Dermis blood vessel endothelial cell (primary cell): ENCODE results near the gene LRRC75A. TPM values are rescaled to one million over a fixed set of nuclear protein-coding genes. Genes with fewer than 3 reads are reported as not detected.

Experiments used
- DNase-seq: peaks from one replicate; pipeline ENCODE4 v3.0.0; 2010
- total RNA-seq: library from RNA; depleted of rRNA; stranded (reverse); fragments of >200 nt; gene quantifications from 2 replicates; pipeline ENCODE4 v1.2.3, GENCODE V29; 2014

Gene LRRC75A
- total RNA-seq, 1 donor from 2014 or later: 2.6 TPM

- no peak for DNase-seq
Observed at GRCh38 chr17:16493531-16494046, 1.6 kb upstream of the LRRC75A start.

GRCh38 chr17:16492613-16493530 is 879 bp upstream of the LRRC75A start:
- no peak for DNase-seq

GRCh38 chr17:16491131-16491702 is 776 bp downstream of the LRRC75A start:
- DNase-seq: no peak

DNA sequence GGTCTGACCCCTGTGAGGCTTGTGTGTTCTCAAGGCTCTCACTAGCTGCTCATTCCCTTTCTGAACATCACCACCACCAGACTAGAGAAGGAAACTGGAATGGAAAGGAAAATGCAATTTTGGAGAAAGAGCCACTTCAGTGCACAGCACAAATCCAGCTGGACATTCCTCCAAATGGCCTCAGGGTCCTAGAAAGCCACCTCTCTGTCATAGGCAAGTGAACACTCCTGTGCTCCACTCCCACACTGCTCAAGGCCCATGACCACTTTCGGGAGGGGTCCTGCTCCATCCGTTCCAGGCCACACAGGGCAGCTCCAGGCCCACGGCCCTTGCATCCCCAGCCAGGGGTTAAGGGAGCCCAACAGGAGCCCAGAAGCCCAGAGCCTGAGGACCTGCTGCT is 2.6 kb downstream of the LRRC75A start:
- no peak for DNase-seq

GRCh38 chr17:16488968-16489337 is 3.0 kb downstream of the LRRC75A start:
- no peak for DNase-seq

DNA sequence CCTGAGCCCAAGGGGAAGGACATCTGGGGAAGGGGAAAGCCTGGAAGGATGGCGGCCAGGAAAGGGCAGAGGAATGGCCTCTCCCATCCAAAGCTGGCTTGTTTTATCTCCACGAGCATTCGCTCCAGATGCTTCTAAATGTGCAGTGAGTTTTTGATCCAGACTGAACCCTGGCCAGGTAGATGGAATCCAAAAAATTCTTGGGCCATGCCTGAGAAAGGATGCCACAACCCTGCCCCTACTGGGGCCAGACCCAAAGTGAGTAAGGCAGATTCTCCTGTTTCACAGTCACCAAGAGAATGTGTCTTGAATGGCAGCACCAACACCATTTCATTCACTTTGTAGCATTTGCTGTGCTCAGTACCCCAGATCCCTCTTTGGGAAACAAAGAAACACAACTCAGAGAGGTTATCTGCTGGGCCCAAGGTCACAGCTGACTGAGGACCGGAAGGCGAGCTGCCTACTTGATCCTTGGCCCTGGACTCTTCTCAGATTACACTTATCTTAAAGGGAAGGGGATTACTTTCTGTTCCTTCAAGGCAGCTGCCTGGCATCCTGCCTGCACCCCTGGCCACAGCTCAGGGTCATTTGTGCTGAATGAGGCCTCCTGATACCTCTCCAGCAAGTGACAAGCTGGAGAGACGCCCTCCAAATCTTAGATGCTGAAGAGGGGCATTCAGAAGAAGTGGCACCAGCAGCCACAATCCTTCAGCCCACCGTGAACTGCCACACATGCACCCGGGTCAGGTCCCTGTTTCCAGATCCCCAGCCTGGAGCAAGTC is 3.6 kb downstream of the LRRC75A start:
- DNase-seq: no peak

DNA sequence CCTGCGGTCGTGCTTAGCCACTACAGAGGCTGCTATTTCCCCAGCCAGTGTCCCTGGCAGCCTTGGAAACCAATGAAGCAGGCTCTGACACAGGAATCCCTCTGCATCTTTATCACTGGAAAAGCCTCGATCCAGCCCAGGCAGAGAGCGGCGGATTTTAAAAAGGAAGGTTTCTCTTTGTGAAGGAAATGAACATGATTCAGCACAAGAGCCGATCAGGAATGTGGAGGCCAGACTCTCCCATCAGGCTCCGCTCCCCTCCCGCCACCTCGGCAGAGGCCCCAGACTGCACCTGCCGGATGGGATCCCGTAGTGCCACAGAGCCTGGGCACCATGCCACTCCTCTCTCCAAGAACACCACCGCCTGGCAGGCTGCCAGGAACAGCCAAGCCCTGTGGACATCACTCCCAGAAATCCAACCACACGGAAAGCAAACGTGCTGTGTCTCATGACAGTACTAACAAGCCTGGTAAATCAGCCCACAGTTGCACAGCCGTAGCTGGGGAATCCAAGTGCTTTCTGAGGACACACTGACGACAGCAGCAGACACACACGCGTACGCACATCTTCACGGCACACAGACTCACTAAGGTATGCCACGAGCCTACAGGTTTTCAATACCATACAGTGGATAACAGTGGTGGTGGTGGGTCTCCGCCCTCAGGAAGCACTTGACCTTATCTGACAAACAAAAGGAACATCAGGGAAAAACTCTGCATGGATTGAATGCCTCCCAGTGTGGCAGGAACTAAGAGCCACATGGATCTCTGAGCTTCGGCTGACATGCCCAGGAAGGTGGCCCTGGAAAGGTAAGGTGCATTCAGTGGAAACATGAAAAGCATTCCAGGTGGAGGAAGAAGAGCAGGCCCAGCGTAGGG is 5.4 kb downstream of the LRRC75A start:
- peak; percentile 80 for DNase-seq

DNA sequence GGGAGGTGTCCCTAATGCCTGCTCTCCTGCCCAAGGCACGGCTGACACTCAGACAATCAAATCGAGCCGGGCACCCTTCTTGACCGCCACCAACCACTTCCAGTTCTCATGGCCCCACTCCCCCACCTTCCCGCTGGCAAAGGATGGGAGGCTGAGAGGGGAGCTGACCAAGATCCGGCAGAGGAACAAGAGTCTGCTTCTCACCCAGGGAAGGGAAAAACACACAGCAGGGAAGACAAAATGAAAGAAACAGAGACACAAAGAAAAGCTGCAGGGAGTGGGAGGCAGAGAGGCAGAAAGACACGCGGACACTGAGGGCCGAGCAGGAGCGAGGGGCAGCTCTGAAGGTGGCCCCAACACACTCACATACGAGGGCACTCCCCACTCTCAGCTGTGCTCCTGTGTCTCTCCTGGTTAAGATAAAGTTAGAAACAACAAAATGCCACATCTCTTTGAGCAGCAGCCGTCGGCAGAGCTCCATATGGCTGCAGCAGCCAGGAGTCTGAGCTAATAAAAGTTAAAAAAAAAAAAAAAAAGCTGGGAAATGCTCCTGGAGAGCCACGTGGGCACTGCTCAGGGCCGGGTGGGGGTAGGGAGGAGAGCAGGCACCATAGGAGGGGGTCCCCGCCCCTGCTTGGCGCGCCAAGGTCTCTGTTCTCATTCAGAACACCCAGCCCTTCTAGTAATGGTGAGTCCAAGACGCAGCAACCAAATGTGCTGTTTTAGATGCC is 7.4 kb downstream of the LRRC75A start:
- no peak for DNase-seq

GRCh38 chr17:16483021-16483645 is 8.9 kb downstream of the LRRC75A start:
- no peak for DNase-seq

DNA sequence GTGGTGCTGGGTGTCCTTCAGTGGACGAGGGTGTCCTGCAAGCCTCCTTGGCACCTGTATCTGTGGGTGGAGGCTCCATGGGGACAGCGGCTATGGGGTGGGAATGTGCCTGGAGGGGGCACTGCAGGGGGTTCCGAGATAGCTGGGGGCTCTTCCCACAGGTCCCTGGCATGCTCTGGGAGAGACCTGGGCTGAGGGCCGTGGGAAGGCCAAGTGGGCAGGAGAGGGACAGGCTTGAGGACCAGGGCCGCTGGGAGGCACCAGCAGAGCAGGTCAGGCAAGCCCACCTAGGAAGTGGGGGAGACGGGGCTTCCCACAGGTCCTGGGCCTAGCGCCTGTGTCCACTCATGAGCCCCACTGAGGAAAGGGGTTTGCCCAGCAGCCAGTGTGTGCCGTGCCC is 9.7 kb downstream of the LRRC75A start:
- DNase-seq: no peak

- no peak for DNase-seq
Observed at GRCh38 chr17:16480995-16481394, 11.0 kb downstream of the LRRC75A start.

DNA sequence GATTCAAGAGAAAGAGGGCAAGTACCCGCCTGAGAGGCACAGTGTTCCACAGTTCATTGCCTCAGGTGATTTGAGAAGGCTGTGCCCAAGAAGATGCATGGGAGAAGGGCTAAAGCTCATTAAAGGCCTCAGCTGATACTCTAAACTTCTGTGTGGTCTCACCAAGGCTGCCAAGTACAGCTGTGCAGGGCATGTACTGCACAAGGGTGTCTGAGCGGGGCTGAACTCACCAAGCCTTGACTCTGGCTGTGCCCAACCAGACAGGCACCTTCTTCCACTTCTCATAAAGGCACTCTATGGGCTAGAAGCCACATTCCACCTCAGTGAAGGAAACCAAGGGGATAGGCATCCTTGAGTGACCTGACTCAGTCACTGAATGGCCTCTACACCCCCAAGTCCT is 12.7 kb downstream of the LRRC75A start:
- no peak for DNase-seq

DNA sequence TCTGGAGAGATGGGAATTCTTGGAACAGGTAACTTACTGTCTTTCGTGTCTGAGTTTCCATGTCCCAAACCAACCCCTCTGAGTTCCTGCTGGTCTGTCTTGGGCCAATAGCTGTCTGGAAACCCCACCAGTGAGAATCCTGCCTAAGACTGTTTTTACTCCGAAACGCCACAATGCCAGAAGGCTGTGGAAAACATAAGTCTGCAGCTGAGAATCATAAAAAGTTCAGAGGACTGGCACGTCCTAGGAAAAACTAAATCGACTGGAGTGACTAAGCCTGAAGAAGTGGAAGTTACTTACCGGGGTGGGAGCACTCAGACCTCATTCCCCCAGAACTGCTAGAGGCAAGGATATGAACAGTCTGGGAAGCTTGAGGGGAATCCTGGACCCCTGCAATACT is 13.3 kb downstream of the LRRC75A start:
- DNase-seq: no peak

GRCh38 chr17:16477666-16478065 is 14.3 kb downstream of the LRRC75A start:
- no peak for DNase-seq

DNA sequence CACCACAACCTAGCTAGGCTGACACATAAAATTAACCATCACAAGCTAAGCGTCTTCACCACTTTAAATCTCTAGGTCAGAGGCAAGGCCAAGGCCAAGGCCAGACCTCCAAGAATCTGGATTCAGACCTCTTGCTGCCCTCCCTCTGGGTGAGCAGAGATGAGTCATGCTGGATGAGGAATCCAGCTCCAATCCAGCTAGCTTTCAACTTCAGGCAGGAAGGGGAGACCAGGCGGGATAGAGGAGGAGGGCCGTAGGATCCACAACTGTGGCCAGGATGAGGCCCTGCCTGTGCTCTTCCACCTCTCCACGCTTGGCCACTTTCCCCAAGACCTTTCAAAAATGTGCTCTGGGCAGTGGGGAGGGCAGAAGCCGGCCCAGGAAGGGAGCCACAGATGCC is 14.7 kb downstream of the LRRC75A start:
- DNase-seq: peak; percentile 81

GRCh38 chr17:16475179-16475704 is 16.8 kb downstream of the LRRC75A start:
- no peak for DNase-seq

DNA sequence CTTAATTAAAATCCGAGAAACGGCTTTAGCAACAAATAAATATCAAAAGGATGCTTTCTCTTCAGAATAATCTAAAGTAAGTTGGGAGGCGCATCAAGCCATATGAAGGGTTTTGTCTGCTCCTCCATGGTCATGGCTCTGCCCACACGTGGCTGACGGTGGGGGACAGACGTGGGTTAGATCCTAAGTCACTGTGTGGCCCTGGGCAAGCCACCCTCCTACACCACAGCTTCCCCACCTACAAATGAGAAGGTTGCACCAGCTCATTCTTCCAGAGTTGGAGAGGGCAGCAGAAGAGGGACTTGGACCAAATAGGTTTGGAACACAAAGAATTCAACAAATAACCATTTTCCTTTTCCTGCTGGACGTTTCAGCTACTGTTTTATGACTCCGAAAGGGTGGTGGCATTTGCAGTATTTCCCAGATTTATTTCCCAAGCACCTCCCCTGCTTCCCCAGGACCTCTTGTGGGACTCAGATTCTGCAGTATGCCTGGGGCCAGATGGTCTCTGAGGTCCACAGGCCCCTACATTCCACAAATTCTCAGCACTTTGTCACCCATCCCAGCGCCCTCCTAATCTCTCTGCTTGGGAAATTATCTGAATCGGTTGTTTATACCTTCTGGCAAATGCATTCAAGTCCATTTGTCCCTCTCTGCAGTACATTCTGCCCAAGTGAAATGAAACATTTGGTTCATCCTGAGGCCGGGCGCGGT is 17.8 kb downstream of the LRRC75A start:
- DNase-seq: no peak

DNA sequence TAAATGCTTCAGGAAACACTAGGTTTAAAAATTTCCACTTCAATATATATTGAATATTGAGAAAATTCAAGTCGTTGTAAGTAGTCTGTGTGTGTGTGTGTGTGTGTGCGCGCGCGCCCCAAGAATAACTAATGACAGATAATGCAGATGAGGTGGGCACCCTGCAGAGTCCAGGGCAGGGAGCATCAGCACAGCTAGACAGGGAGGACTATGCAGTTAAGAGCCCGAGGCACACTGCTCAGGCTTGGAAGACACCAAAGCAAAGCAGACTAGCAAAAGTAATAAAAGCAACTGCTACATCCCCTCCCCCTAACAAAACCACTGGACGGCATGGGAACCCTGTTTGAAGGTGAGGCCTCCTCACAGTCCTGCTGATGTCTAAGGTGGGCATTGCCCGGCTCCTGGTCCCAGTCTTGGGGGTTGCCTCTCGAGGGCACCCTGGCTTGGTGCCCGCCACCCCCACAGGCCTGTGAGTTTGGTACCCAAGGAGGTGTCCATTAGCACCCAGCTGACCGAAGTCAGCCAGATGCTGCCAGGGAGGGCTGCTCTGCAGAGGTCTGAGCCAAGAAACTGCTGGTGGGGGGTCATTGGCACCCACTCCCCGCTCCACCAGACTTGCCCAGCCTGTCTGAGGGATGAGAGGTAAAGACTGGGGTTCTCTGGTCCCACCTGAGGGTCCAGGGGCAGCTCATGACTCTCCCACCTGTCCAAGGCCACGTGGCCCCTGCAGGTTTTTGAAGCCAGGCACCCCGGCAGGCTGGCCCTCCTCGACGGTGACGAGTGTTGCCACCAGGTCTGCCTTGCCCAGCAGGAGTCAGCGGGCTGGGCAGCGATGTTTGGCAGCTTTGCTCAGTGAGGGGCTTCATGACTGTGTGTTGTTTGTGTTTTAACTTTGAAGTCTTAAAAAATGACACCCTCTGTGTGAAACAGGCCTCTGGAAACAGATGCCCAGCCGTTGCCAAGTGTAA is 18.7 kb downstream of the LRRC75A start:
- DNase-seq: no peak

- no peak for DNase-seq
Observed at GRCh38 chr17:16472539-16472938, 19.5 kb downstream of the LRRC75A start.
